Hematopoietic multipotent progenitor cell treated with erythropoietin and hydrocortisone succinate and interleukin-3 and kit ligand, for 17 days (in vitro differentiated cells): ENCODE results near the gene ZBTB16.

Experiments used
- DNase-seq: peaks from one replicate; pipeline ENCODE4 v3.0.0-alpha.2; 2015; ENCODE audit warnings: low spot score

The ZBTB16 gene

DNA sequence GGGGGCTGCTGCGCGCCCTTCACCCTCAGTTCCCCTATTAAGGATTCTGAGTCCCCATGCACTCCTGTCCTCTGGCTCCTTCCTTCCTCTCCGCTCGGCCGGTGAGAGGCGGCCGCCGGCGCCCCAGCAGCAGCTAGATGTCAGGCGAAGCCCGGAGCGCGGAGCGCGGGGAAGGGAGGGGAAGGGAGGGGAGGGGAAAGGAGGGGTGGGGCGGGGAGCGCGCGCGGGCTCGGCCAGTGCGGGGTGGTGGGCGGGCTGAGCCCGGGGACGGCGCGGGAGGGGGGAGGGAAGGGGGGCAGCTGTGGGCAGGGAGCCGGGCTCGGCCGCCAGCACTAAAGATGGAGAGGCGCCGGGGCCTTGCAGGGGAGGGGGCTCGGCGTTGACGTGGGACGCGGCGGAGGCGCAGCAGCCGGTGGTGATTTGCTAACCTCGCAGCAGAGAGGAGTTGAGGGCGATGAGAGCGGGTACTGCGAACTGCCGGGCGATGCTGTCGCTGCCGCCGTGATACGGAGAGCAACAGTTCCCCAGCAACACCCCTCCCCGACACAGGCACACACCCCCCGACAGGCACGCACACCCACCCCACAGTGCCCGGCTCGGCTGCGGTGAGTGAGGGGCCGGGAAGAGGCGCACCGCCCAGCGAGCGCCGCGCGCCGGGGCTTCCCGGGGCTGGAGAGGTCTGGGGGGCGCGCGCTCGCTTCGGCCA, at the start of gene ZBTB16:
Gene ZBTB16, plus strand, starts transcription at position 434 of the 706 bp plus-strand sequence. CDS start 3,590 bp downstream, outside the sequence.
- no peak for DNase-seq

- no peak for DNase-seq
Observed at GRCh38 chr11:114010931-114011330, 48.6 kb upstream of the ZBTB16 start.

DNA sequence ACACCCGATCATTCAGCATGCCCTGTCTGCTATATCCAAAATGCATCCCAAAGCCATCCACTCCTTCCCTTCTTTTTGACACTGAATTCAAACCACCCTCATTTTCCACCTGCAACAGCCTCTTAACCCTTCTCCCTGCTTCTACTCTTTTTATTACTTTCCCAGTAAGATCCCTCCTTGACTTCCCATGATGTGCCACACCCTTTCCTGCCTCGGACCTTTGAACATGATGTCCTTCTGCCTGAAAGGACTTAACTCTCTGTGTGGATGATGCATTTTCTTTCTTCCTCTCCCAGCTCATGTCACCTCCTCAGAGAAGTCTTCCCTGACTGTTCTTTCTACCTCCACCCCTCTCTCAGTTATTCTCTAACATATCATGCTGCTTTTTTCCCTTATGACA, 48.1 kb upstream of the ZBTB16 start:
- DNase-seq = no peak

DNA sequence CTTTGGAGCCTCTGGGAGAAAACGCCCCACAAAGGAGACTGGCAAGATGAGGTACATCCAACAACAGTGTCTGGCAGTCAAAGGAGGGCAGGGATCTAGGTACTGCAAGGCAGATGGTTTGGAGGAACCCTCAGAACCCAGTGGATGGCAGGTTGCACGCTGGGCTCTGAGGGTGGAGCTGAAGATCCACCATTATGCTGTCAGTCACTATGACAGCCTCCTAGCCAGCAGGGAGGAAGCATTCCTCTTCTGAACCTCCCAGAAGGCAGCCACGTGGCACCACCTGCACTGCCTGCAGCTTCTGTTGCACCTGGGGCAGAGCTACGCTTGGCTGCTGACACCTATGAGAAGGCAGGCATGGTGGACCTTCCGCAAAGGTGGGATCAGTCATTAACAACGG, 44.4 kb upstream of the ZBTB16 start:
- no peak for DNase-seq

GRCh38 chr11:114016986-114017385, 42.5 kb upstream of the ZBTB16 start:
- DNase-seq = no peak

GRCh38 chr11:114017723-114018122, 41.8 kb upstream of the ZBTB16 start:
- no peak for DNase-seq

DNA sequence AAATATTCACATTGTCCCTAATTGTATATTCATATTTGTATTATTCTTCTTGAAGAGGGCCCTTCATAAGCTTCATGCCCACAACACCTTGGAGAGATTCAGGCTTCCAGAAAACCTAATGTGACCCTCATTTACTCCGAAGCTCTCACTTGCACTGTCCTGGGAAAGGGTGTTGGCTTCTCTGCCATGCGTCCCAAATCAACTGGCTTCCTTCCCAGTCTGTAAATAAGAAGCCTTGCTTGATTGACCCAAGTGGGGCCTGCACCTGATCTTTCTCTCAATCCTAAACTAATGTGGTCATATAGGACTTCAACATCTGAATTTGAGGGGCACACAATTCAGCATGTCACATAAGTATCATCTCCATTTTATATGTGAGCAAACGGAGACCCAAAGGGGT, 40.5 kb upstream of the ZBTB16 start:
- no peak for DNase-seq

GRCh38 chr11:114019574-114019973, 39.9 kb upstream of the ZBTB16 start:
- no peak for DNase-seq

- no peak for DNase-seq
Observed at GRCh38 chr11:114025329-114025907, 34.1 kb upstream of the ZBTB16 start.

DNA sequence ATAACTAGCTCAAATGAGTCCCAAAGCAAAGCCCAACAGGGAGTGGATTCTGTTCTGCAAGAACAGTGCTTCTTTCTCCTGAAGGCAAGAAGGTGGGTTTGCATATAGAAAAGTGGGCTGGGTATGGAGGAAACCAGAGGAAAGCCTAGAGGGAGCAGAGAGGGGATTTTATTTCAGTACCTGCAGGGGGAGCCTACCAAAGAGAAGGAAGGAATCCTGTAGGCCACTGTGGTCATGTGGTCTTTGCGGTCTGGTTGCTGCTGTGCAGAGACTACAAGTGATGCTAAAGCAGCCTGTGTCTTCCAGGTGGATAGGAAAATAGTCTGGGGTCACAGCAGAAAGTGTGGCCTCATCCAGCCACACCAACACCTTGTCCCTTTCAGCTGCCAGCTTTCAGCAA, 33.2 kb upstream of the ZBTB16 start:
- no peak for DNase-seq

DNA sequence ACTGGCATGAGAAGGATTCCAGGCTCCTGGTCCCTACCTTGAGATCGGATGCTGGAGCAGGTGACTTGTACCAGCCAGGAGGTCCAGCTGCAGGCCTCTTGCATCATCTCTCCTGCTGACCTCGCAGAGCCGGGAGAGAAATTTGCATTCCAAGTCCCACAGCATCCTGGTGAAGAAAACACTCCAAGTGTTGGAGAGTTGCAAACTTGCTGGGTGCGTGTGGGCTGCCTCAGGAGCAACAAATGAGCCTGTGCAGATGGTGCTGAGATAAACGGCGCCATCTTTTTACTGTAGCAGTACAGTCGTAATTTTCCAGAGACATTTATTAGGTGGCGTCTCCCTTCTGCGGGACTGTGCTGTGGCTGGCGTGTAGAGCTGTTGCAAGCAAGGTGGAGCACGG, 32.1 kb upstream of the ZBTB16 start:
- DNase-seq = no peak

- DNase-seq = no peak
Observed at GRCh38 chr11:114027926-114028325, 31.6 kb upstream of the ZBTB16 start.

- DNase-seq = no peak
Observed at GRCh38 chr11:114031246-114031966, 28.1 kb upstream of the ZBTB16 start.

- no peak for DNase-seq
Observed at GRCh38 chr11:114031967-114032320, 27.6 kb upstream of the ZBTB16 start.

DNA sequence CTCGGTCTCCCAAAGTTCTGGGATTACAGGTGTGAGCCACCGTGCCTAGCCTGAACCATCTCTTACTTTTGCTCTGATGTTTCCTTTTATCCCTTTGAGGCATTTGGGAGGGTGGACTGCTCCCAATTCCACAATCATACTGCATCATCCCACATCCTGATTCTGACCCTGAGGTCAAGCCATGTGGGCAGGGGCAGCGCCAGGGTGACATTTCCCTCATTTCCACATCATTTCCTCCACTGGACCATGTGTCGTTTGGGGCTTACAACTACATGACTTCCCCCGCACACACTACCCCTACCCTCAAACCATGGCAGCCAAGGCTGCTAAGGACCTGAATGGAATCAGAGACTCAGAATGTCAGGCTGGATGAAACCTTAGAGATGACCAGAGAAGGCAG, 26.4 kb upstream of the ZBTB16 start:
- no peak for DNase-seq

GRCh38 chr11:114033572-114033971, 25.9 kb upstream of the ZBTB16 start:
- DNase-seq = no peak

DNA sequence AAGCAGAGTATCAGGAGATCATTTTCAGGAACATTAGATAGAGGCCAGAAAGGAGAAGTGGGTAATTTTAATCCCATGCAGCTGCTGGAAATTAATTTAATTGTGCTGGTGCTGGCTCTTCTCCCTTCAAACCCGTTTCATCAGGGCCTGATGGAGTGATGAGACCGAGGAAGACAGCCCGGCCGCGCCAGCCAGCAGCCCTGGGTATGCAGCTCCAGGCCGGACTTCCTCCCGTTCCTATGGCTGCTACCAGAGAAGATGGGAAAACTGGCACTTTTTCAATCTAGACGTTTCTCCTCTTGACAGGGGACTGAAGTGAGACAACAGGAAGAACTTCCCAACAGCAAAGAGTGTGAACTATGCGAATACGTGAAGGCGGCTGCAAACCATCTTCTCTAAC, 24.6 kb upstream of the ZBTB16 start:
- no peak for DNase-seq

- DNase-seq = peak; percentile 53
Observed at GRCh38 chr11:114036147-114036811, 23.2 kb upstream of the ZBTB16 start.

DNA sequence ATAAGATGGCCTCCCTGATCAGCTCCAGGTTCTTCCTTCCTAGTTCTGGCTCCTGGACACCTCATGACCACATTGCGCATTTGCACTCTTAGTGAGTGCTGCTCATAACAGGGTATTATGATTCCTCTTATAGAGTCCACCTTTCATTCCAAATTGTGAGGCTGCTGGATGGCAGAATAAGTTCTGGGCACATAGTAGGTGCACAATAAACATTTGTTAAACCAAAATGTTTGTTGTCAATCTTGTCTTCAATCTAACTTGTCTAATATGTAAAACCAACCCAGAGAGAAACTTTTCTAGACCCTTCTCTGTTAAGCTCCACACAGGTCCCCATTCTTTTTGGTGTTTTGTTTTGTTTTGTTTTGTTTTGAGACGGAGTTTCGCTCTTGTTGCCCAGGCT, 22.6 kb upstream of the ZBTB16 start:
- DNase-seq = no peak

DNA sequence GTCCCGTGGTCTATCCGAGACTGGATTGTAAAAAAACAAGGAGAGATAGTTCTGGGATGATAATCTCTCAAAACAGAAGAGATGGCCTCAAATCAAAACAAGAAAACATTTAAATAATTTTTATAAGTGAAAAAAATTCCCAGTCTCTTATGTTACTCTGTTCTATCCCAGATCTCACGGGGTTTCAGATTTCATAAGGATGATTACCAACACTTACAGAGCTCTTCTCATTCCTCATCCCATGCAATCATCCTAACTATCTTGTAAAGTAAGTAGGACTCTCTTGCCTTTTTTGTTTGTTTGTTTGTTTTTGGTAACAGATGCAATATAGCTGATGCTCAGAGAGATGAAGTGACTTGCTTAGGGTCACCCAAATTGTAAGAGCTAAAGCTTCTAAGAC, 20.0 kb upstream of the ZBTB16 start:
- DNase-seq = no peak

DNA sequence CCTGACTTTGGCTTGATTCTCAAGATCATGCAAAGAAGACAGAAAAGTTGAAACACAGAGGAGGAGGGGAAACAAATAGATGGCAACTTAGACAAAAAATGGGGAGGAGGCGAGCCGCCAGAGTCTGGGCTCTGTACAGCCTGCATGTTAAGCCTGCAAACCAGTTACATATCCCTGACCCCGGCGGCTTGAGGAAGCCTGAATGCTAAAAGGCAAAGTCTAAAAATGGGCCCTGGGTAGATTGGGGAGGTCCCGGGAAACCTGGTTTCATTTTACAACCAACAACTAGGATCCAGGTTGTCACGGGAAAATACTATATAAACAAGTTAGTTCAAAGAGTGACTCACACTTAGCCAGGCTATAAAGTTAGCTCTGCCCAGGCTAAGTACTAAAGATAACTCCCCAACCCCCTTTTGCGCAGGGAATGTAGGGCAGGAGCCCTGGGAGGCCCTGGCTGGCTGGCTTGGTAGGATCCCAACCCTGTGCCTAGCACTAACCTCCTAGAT, 18.8 kb upstream of the ZBTB16 start:
- DNase-seq = no peak

DNA sequence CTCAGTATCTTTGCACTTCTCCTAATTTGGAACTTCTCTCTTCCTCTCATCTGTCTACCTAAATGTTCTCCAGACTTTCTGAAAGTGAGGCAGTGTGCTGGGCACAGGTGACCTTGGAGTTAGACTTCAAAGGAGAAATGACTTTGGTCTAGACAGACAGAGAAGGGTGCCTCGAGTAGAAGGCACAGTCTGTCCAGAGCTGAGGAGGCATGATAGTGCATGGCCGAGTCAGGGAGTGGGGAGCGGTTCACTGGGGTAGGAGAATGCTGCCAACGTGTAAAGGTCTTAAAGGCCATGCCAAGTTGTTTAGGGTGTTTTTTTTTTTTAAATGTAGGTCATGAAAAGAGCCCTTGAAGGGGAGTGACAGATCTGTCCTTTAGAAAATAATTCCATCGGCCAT, 17.3 kb upstream of the ZBTB16 start:
- no peak for DNase-seq
